Fibroblast of skin of right biceps (primary cell): ENCODE results near the gene SEMA3C.

Experiments used
- DNase-seq: peaks from one replicate; pipeline ENCODE4 v3.0.0-alpha.2; 2013

SEMA3C gene

DNA sequence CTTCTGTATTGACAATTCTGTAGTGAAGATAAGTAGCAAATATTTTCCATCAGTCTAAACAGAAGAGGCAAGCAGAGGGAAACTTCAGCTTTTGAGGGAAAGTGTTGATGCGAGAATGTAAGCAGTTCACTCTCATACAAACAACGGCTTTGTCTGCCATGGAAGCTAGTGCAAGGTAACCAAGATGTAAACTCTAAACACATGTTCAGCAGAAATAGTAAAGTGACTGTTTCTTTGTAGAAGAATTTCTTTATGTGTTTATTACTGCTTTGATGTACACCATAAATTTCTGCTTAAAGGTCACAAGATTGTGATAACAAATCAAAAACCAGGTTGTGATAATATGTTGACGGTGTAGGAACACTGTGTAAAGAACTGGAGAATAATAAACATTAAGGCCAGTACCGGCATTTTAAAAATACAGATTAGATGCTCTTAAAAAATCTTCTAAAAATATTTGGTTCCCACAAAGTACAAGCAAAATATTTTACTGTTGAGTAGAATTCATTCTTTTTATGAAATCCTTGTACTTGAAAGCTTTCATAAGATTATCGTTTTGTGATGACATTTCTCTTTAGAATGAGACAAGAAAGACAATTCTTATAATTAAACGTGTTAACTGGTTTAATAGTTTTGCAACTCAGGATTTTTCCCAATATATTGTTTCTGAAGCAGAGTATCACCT is 34.2 kb downstream of the SEMA3C start:
- DNase-seq: peak; percentile 33

DNA sequence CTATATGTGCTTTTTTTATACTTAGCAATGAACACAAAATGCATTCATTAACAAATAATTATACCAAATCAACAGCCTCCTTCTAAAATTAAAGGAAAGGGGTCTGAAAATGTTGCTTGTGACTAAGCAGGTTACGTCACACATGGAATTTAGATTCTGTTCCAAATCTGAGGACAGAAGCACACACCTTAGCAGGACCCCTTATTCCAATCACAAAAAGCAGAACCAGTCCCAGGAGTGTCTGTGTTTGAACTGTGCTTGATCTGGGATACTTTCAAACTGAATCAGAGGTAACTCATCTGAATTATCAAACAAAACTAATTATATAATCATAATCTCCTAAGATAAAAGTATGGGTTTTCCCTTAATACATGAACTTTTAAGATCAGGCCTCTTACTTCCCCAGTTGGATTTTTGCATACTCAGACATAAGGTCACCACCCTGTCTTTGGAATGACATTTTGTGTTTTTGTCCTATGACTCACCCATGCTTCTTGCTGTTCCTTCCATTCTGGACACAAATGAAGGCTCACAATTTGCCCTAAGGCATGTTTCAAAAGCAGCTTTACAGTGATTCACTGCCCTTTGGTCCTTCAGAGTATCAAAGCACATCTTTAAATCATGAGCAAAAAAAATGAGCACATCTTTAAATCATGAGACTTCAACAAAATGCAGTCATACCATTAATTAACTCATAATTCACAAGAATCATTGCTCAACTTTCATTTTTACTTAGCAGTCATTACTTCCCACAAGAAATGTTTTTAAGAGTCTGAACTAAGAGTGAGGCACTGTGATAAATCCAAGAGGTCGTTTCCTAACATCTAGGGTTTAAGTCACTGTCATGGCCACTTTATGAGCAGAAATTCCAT is 35.5 kb downstream of the SEMA3C start:
- peak; percentile 99 for DNase-seq

DNA sequence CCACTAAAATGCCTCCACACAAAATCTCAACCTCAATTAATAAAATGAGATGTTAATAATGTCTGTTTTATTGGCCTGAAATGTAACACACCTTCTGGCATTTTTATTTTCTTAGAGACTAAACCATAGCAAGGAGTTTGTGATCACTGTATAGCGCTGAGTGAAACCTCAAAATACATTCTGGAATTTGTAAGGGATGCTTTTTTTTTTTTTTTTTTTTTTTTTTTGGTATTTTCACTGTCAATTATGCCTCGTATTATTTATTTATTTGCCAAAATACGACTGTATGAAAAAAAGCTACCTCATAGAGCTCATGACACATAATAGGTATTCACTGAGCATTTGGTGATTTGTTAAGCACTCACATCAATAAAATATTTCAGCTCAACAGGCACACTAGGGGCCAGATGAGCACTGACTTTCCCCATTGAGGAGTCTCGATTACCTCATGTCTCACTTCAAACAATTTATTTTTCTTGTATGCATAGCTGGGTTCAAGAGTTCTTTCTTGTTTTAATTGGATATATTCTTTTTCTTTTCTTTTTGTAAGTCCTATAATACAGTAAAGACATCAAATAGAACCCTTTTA is 36.5 kb downstream of the SEMA3C start:
- DNase-seq: no peak

DNA sequence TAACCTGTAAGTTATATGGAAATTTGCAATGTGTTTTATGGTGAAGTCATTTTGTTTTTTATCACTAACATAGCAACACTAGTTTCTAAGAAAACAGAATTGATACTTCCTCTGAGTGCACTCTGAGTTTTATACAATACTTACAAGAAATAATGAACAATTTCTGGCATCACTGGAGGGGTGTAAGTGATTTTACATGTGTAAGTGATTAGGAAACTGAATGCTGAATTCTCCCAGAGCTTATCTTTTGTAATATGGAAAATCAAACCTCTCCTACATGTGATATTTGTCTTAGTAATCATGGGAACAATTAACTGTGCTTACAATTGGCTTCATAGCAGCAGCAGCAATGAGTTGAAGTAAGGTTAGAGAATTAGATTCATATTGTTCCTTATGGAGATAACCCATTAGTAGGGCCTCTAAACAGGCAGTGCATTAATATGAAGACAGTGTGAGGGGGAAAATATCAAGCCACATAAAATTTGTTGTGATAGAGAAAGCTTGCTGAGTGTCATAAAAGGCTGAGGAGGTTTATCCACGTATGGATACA is 37.4 kb downstream of the SEMA3C start:
- DNase-seq: no peak

DNA sequence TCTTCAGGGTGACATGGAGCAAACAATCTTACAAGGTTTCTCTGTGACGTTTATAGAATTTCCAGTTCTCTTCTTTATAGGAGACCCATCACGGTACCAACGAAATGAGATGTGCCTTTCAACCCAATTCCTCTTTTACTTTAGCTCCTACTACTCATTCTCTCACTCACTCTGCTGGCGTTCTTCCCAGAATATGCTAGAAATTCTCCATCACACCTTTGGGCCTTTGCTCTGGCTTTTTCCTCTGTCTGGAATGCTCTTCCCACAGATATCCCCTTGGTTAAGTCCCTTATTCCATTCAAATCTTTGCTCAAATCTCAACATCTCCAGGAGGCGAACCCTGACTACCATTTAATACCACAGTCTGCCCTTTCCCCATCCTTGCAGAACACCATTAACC is 39.0 kb downstream of the SEMA3C start:
- peak; percentile 76 for DNase-seq

DNA sequence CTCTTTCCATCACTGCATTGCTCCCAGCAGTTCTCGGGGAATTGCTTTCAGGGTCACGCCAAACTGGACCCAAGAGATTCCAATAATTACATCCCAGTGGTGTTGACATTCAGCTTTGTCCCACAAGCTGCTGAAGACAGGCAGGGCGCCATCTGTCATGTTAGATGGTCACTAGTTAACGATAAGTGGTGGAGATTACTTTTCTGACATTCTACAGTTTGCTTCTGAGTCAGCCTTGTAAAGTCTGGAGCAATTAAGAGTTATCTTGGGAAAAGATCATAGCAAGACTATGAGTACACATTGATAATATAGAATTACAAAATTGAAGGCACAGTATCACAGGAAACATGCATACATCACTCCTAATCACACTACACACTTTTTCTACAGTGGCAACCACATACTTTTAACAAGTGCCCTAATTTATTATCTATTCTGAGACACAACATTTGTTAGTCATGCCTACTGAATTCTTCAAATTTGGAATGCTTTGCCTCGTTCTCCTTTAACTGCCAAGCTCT is 41.9 kb downstream of the SEMA3C start:
- peak; percentile 93 for DNase-seq

DNA sequence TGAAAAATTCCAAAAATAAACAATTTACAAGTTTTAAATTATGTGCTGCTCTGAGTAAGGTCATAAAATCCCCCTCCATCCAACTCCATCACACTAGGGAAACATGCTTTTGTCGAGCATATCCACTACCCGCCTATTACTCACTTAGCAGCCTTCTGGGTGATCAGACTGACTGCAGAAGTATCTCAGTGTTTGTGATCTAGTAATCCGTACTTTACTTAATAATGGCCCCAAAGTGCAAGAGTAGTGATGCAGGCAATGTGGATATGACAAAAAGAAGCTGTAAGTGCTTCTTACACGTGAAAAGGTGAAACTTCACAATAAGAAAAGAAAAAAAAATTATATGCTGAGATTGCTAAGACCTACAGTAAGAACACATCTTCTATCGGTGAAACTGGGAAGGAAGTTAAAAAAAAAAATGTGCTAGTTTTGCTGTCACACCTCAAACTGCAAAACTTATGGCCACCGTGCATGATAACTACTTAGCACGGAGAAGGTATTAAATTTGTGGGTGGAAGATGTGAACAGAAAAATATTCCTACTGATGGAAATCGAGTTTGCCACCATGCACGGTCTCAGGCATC is 43.2 kb downstream of the SEMA3C start:
- no peak for DNase-seq

DNA sequence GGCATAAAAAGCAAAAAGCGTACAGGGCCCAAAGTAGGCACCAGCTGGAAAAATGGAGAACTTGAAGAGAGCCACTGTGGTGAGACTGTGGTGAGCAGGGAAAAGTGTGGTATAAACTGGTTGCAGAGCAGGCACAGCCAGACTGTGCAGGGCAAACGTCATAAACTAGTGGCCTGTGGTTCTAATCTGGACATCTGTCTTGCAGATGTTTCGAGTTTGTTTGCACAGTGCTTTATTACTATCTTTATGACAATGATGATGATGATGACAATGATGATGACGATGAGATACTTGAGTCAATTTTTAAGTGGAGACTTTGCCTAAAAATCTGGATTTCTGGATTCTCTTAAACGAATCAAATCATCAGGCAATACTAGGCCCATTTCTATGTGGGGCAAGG is 45.7 kb downstream of the SEMA3C start:
- no peak for DNase-seq

DNA sequence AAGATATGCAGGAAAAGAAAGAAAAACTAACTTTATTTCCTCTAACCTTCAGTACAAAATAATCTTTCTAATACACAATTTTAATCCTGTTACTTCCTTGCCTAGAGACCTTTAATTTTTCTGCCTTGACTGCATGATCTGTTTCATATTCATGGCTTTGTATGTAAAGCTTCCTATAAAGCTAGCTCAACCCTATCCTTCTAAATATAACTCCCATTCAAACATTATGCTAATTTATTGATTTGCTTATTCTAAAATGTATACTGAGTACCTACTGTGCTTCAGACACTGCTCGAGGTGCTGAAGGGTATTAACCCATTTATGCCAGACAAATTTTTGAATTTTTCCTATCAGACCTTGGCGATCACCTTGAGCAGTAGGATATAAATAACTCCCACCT is 47.6 kb downstream of the SEMA3C start:
- DNase-seq: no peak

DNA sequence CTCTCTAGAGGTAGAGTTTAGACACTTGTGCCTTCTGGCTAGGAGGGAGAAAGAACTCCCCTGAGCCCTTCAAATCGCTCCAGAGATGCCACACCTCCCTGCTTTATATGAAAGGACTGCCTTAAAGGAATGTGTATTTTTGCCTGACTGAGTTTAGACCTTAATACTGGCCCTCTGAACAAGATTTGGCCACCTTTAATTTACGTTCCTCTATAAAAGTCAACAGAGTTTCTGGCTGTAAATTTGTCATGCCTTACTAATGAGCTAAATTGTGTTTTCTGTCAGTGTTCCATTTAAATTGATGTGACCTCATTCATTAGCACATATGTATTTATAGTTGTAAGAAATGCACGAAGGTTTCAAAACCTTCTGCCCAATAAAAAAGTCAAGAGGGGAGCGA is 48.0 kb downstream of the SEMA3C start:
- DNase-seq: no peak

DNA sequence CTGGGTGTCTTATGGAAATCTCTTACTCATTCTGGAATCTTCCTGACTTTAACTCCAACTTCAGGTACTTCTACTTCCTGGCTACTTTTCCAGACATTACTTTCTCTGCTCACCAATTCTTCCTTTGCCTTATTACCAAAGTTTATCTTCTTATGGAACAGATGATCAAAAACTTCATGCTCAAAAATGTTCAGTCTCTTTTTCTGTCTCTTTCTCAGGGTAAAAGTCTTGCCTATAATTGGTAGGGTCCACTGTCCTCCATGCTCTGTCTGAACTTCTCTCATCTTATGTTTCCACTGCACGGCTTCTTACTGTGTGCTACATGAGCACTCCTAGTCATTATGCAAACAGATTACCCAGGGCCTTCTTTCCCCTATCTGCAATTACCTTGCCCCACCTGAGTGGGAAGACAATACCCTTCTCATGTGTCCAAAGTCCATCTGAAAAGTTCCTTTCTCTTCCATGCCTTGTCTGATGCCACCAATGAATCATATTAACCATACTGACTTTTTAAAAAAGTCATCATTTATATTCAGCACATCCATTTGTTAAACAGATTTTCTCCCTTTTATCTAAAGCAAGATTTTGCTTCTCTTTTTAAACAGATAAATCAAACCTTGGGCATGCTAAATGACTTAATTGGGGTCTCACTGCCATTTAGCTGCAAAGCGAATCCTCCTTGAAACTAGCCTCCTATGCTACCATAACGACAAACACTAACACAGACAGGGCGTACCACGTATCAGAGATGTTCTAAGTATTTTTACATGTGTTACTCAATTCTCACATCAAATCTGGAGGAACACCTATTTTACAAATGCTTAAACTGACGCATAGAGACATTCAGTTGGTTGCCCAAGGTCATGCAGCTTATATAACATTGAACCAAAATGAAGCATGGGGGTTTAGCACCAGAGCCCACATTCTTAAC is 48.8 kb downstream of the SEMA3C start:
- DNase-seq: no peak

DNA sequence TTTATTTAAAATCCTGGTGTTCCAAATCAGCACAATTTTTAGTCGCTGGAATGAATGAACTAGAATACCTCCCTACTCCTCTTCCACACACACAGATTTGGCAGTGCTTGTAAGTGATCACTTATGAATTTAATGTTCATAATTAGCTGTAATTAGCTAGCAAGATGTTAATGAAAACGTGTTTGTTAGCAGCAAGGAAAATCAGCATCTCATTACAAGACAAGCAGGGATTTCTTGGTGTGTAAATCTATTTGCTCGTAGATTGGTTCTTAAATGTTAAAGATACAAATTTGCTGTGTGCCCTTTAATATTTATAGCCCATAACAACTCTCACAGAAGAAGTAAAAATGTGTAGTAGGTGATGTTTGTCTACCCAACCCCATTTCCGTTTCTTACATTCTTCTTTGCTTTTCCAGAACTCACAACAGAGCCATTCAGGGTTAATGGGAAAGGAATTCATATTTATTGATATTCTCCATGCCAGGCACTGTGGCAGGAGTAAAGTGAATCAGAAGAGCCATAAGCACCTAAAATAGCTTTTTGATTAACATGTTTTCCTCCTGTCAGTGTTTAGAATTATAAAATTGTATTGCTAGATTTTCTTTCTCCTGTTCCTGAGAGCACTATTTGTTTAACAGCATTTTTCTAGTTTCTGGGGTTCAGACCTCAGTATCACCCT is 49.6 kb downstream of the SEMA3C start:
- DNase-seq: no peak

DNA sequence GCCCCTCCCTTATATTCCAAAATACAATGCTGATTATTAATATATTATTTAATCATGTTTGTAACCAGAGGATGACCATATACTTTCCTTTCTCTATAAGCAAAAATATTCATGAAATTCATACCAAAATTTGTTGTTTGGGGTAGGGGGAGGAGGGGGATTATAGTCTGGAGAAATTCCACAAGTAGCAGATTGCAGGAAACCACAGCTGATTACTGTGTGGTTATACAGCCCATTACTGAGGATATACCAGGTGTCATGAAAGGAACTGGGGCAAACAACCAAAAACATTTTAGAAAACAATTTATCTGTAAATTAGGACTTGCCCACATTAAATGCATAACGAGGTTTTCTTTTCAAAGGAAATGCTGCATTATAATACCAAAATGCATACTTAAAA is 50.3 kb downstream of the SEMA3C start:
- no peak for DNase-seq

DNA sequence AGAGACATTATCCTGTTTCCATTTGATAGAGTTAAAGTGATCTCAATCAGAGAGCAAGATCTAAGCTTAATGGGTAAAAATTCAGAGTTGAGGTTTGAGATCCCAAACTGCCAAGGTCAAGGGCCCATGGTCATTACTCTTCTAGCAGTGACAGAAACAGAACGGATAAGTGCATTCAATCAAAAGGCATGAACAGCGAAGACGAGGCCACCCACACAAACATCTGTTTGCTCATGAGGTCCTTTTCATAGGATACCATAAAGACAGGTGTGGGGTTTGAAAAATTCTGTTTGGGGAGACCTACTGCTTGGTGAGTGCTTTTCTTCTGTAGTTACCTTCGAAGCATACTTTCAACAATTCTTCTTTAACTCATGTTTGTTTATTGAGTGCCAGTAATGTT is 58.3 kb downstream of the SEMA3C start:
- DNase-seq: no peak

DNA sequence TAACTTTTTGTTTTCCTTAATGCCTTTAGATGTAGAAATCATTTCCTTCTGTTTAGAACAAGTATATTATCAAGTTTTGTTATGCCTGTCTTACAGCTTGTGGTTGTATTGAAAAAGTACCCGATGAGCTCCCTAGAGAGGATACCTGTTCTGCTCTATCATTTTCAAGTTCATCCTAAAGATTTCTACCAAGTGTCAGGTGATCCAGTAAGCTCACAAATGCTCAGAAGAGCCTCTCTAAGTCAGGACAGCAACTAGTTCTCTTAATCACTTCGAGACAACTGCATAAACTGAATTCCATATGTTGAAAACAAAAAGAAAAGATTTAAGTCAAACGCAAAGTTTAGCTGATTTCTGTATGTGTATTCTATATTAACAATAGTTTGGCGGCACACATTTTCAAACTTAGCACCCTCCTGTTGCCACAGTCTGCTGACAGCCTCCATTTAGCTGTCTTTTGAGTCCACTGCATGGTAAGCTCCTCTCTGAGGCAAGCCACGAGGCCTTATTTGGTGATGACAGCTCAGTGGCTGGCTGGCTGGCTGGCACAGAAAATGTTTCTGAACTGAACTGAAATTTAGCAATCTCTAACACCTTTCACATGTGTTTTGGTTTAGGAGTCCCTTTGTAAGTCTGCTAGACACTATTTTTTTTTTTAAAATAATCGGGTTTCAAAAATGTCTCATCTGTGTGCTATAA is 59.4 kb downstream of the SEMA3C start:
- peak; percentile 45 for DNase-seq

DNA sequence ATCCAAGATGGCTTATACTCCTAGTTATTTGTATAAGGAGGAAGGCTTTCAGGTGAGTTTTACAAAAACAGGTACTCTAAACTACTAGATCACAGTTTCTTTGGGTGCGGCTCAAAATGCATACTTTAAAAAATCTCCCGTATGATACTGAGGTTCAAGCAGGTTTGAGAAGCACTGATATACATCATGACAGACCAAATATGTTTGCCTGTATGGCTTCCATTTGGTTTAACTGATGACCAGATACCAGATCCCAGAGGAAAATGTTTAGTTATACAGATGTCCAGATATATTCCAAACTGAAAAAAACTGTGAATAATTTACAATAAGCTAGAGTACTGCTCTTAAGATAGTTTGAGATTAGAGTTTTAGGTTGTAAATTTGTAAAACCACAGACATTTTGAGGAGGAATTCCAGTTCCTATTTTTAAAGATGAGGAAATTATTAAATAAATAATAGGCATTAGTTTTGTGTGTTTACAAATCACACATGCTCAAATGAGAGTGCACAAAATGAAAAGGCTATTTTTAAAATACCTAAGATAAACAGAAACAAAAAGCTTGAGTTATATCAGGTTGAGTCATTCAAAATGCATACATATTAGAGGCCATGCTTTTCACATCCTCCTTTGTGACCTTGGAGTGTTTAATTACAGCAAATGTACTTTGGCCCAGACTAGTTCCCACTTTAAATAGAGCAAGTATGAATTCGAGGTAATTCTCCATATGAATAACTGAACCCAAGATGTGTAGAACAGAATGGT is 60.5 kb downstream of the SEMA3C start:
- peak; percentile 33 for DNase-seq

DNA sequence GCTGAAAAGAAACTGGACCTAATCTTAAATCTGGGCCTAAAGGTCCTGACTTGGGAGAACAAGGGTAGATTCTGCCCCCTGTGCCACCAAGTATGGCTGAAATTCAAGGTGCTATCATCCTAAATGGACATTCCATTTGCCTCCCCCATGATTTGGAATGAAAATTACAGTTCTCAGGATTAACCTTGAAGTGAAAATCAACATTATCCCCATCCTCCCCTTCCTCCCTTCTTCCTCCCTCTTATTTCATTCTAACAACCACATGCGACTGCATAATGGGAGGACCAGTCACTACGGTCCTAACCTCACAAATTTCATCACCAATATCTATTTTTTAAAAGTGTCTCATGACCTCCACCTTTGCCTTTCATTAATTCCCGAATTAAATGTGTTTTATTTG is 62.1 kb downstream of the SEMA3C start:
- no peak for DNase-seq

DNA sequence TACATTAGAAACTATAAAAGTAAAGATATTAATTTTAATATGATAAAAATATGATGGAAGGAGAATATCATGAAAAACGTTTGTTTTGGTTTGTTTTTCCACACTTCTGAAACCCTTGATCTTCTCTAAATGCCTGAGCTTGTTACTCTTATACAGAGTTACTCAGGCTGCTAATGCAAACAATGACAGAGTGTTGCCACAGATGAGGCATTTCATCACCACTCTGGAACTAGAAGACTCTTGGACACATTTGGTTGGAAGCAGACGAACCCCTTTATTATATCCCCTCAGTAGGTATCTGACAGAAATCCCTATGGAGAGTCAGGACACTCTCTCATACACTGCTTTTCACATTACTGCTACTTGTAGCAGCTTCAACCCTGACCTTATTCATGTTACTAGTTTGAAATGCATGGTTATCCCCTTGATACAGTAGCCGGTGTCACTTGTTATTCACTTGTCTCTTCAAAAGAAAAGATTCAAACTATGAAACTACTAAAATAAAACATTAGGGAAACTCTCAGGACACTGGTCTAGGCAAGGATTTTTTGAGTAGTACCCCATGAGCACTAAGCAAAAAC is 66.9 kb downstream of the SEMA3C start:
- DNase-seq: peak; percentile 49

DNA sequence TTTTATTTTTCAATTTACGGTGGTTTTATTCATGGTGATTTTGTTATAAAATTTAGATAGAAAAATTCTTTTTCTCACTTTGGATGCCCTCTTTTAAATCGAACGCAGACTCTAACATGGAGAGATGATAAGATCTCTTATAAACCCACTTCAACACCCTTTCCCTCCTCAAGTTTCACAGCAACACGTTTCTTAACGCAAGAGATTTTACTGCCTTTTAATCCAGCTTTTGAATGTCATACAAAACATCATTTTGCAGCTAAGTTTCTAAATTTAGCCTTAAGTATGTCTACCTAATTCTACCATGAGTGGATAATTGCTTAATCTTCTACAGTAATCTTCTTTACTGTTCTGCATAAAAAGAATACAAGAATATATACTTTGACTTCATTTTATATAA is 70.0 kb downstream of the SEMA3C start:
- DNase-seq: no peak

DNA sequence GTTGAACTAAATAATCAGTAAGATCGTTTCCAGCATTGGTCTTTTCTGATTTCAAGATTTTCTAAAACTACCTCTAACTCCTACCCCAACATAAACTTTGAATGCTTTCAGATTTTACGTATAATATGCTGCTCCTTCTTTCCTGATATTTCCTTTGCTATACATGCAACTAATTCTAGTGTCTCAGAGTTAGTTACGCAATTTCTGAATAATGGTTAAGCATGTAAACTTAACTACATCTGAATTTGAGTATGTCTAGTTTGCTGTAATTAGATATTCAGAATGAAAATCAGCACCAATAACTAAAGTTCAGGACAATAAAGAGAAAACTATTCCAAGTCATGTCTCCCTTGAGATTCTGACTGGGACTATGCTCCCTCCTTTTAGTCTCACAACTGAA is 71.0 kb downstream of the SEMA3C start:
- DNase-seq: no peak
